T-helper 9 cell (primary cell): Measurements from ENCODE around the gene PCDHB15.

Experiments used
- DNase-seq: peaks from one replicate; pipeline ENCODE4 v3.0.0-alpha.2; 2020

PCDHB15 gene

DNA sequence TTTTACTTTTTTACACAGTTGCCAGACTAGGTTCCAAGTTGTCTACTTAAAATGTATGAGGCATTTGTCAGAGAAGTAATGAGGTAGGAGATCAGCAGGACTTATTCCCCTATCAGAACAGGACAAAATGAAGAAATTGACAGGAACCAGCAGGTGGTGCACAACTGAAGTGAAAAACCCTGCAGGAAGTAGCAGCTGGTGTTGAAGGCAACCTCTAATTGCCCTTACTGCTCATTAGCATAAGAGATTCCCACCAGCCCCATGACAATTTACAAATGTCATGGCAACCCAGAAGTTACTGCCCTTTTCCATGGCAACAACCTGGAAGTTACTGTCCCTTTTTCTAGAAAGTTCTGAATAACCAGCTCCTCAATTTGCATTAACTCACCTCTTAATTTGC lies 5.4 kb downstream of the PCDHB15 start:
- DNase-seq = no peak

GRCh38 chr5:141258464-141258863 lies 13.3 kb downstream of the PCDHB15 start:
- no peak for DNase-seq

DNA sequence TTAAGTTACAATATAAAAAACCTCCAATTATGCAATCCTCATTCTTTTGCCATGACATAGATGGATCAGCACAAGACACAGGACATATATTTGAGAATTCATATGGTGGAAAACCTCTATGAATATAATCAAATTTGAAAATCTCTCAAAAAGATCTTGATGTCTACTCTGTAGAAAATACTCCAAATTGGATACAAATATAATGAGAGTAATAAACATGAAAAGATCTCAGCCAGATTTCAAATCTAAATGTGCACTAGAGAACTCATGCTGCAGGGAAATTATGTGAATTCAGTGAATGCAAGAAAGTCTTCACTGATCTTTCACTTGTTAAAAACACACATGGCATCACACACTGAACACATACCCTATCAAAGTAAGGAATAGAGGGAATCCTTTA lies 13.8 kb downstream of the PCDHB15 start:
- DNase-seq = no peak

- no peak for DNase-seq
These were observed 15.5 kb downstream of the PCDHB15 start for GRCh38 chr5:141260458-141261237.

- no peak for DNase-seq
These were observed 16.0 kb downstream of the PCDHB15 start for GRCh38 chr5:141261238-141261546.

DNA sequence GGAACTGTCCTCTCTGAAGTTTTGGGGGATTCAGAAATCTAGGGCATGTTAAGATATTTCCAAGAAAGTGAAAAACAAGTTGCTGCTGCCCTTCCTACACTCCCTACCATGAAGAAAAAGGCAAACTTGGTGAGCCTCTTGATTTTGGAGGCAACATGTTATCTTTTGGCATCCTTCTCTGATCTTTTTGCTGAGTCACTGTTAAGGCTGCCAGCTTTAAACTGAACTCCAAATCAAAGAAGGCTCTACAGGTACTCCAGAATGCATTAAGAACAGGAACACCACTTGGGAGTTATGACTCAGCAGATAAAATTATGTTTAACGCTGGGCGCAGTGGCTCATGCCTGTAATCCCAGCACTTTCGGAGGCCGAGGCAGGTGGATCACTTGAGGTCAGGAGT lies 24.0 kb downstream of the PCDHB15 start:
- DNase-seq = no peak

- no peak for DNase-seq
These were observed 27.7 kb downstream of the PCDHB15 start for GRCh38 chr5:141272906-141273305.

DNA sequence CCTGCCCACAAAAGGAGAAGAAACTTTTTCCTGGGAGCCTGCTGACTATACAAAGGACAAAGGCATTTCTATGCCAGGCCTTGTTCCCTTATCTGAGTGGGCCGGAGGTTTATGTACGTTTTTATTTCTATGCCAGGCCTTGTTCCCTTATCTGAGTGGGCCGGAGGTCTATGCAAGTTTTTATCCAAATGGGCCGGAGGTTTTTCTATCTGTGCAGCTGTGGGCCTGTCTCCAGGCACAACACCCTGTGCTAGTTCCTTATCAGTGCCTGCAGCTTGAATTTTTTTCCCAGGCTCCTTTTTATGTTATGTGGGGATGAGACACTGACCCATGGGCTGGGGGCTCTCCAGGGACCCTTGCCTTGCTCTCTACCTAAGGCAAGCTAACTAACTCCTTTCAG lies 53.2 kb downstream of the PCDHB15 start:
- no peak for DNase-seq
